Activated CD4-positive, alpha-beta T cell treated with anti-CD3 and anti-CD28 coated beads, Interleukin-2, amount 50 U/mL, for 4 hours (primary cell): ENCODE results near the gene ARHGEF4.
"Not testable (repeated sequence)": the region's sequence is repeated elsewhere in the genome, so short reads cannot be mapped to it uniquely, and the experiment has no call there.

Experiments
- DNase-seq, 2 experiments: peaks; one replicate each; pipeline ENCODE4 v3.0.0-alpha.2; 2020

Gene ARHGEF4

GRCh38 chr2:130892793-130893785 lies 56.4 kb downstream of the ARHGEF4 start:
- DNase-seq: no peak

GRCh38 chr2:130894326-130894942 lies 57.7 kb downstream of the ARHGEF4 start:
- DNase-seq: no peak

- DNase-seq: no peak
Measured at GRCh38 chr2:130896813-130897212, 60.1 kb downstream of the ARHGEF4 start.

GRCh38 chr2:130898553-130898952 lies 61.8 kb downstream of the ARHGEF4 start:
- no peak for DNase-seq

- no peak for DNase-seq
Measured at GRCh38 chr2:130899306-130899705, 62.6 kb downstream of the ARHGEF4 start.

- DNase-seq: no peak
Measured at GRCh38 chr2:130901061-130901460, 64.3 kb downstream of the ARHGEF4 start.

- not testable (repeated sequence) for DNase-seq
Measured at GRCh38 chr2:130901626-130902025, 64.9 kb downstream of the ARHGEF4 start.

GRCh38 chr2:130908832-130909231 lies 72.1 kb downstream of the ARHGEF4 start:
- no peak for DNase-seq

GRCh38 chr2:130910931-130911330 lies 74.2 kb downstream of the ARHGEF4 start:
- DNase-seq: no peak

- DNase-seq: no peak
Measured at GRCh38 chr2:130911482-130911881, 74.8 kb downstream of the ARHGEF4 start.

GRCh38 chr2:130911996-130912395 lies 75.3 kb downstream of the ARHGEF4 start:
- no peak for DNase-seq

- no peak for DNase-seq
Measured at GRCh38 chr2:130912471-130912870, 75.8 kb downstream of the ARHGEF4 start.

- no peak for DNase-seq
Measured at GRCh38 chr2:130913891-130914290, 77.2 kb downstream of the ARHGEF4 start.

GRCh38 chr2:130915149-130915548 lies 78.4 kb downstream of the ARHGEF4 start:
- DNase-seq: no peak

- DNase-seq: no peak
Measured at GRCh38 chr2:130915595-130916437, 79.1 kb downstream of the ARHGEF4 start.

GRCh38 chr2:130916438-130916705 lies 79.7 kb downstream of the ARHGEF4 start:
- no peak for DNase-seq

- DNase-seq: no peak
Measured at GRCh38 chr2:130917006-130917688, 80.4 kb downstream of the ARHGEF4 start.

- no peak for DNase-seq
Measured at GRCh38 chr2:130918393-130918792, 81.7 kb downstream of the ARHGEF4 start.

GRCh38 chr2:130920415-130921163 lies 83.9 kb downstream of the ARHGEF4 start:
- DNase-seq: peak; percentile 44 to 46

GRCh38 chr2:130921164-130921476 lies 84.4 kb downstream of the ARHGEF4 start:
- no peak for DNase-seq

GRCh38 chr2:130922417-130922816 lies 85.7 kb downstream of the ARHGEF4 start:
- DNase-seq: no peak

GRCh38 chr2:130928385-130928784 lies 91.7 kb downstream of the ARHGEF4 start:
- no peak for DNase-seq
